ENCODE data around the gene CFHR4.
"Not testable (repeated sequence)": the region's sequence is repeated elsewhere in the genome, so short reads cannot be mapped to it uniquely, and the experiment has no call there.

Gene CFHR4

DNA sequence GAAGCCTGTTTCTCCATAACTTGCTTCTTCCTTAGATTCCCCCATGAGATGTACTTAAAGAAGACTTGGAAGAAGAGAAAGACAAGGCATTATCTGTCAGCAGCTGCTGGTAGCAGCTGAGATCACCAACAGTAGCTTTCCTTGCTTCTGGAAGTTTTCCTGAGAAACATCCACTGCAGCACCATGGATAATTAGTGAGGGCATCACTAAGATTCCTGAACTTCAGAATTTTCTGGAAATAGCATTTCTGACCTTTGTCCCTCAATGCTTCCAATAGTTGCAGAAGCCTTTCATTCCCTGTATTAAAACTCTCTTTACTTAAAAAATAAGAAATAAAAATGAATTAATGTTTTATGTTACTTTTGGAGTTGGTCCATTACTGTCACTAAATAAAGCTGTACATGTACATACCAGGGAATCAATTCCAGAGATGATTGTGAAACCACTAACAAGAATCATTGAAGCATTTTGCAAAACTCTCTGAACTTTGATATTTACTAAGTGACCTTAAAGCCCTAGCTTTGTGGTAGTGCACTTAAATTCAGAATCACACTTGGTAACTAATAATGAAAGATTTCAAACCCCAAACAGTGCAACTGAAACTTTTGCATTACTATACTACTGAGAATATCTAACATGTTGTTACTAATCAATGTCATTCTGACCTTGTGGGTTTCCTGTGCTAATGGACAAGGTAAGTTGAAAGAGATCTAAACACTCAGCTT lies at the start of gene CFHR4:
Gene CFHR4 (plus strand): TSS at position 538 of the 725 bp plus-strand sequence. CDS start 99 bp downstream, at position 637.
- no peak for DNase-seq

DNA sequence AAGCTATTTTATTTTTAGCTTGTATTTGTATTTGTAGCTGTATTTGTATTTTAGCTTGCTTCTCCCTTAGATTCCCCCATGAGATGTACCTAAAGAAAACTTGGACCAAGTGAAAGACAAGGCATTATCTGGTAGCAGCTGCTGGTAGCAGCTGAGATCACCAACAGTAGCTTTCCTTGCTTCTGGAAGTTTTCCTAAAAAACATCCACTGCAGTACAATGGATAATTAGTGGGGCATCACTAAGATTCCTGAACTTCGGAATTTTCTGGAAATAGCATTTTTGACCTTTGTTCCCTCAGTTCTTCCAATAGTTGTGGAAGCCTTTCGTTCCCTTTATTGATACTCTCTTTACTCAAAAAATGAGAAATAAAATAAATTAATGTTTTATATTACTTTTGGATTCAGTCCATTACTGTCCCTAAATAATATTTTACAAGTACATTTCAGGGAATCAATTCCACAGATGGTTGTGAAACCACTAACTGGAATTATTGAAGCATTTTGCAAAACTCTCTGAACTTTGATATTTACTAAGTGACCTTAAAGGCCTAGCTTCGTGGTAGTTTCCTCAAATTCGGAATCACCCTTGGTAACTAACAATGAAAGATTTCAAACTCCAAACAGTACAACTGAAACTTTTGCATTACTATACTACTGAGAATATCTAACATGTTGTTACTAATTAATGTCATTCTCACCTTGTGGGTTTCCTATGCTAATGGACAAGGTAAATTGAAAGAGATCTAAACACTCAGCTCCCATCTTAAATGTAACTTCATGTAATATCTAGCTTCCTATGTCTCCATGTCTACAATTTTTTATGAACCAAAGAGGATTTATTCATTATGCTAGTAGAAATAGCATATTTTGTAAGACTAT lies 38.0 kb upstream of the CFHR4 start:
- not testable (repeated sequence) for DNase-seq

DNA sequence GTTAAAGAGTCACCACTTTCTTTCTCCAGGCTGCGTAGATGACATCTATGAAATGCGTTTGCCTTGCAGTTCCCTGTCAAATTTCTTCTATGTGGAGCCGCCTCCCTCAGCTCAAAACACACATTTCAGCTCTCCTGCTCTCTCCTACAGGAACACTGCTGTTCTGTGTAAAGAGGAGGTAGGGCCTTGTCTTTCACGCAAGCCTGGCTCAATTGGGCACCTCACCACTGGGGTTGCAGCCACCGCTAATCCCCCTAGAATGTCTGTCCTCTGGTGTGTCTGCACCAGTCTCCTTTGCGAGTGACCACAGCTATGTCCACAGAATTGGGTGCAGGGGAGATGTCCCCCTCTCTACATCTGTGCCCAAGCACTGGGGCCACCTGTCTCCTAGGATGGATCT lies 31.8 kb upstream of the CFHR4 start:
- no peak for DNase-seq

DNA sequence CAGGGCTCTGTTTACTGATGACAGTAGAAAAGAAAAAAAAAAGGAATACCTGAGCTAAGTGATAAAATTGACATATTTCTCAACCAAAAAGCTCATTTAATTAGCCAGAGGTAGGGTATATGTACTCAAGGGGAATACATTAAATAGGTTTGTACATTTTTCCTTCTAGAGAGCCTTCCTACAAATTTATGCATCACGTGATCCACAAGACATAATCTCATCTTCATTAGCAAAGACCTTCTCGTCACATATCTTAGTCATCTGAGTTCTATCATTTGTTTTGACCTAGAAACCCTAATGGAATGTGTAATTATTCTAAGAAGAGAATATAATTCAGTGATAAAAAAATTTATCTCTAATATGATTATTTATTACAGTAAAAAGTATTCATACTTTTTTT lies 30.7 kb upstream of the CFHR4 start:
- no peak for DNase-seq

DNA sequence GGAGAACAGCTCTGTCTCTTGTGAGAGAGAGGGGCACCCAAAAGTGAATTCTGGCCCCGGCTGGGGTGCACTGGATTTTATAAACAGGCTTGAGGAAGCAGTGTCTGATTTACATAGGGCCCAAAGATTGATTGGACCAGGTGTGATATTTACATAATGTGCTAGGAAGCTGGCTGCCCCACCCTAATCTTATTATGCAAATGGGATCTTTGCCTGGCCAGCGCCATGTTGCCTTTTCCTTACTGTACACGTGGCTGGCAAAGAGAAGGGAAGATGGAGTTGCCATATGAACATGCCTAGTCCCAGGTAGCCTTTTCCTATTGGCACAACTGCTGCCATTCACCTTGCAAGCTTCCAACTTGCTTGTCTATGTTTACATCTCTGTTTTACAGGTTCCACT lies 29.0 kb upstream of the CFHR4 start:
- no peak for DNase-seq

DNA sequence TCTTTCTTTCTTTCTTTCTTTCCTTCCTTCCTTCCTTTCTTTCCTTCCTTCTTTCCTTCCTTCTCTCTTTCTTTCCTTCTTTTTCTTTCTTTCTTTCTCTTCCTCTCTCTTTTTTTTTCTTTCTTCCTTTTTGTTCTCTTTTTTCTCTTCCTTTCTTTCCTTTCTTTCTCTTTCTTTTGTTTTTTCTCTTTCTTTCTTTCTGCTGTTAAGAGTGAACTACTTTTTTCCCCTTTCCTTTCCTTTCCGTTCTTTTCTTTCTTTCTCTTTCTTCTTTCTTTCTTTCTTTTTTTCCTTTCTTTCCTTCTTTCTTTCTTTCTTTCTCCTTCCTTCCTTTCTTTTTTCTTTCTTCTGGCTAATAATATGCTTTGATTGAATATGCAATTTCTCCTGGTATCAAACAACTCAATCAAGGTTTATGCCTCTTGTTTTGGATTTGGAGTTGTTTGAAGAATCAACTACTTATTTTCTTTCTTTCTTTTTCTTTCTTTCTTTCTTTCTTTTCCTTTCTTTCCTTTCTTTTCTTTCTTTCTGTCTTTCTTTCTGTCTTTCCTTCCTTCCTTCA lies 27.4 kb upstream of the CFHR4 start:
- no peak for DNase-seq

DNA sequence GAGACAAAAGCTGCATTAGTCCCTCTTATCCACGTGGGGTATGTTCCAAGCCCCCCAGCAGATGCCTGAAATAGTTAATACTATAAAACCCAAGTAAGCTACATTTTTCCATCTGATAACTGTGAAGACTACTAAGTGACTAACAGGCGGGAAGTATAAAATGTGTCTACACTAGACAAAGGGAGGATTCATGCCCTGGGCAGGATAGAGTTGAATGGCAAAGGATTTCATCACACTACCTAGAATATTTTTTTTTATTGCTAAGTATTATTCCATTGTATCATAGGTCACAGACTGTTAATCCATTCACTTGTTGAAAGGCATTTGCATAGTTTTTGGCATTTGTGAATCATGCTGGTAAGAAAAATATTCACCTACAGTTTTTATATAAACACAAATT lies 26.4 kb upstream of the CFHR4 start:
- DNase-seq, result no peak

DNA sequence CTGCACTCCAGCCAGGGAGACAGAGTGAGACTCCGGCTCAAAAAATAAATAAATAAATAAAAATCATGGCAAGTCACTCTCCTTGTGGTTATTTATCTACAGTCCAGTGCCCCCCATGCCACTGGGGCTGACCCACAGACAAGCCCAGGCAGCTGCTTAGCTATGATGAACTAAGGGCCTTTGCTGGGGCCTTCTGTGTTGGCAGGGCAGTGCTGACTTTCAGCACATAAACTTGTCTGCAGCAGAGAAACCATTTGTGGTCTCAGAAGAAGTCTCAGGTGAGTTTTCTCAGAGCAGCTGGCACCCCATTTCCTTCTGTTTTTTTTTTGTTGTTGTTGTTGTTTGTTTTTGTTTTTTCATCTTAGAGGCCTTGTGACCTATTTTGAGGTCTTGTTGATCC lies 20.9 kb upstream of the CFHR4 start:
- DNase-seq, result no peak

DNA sequence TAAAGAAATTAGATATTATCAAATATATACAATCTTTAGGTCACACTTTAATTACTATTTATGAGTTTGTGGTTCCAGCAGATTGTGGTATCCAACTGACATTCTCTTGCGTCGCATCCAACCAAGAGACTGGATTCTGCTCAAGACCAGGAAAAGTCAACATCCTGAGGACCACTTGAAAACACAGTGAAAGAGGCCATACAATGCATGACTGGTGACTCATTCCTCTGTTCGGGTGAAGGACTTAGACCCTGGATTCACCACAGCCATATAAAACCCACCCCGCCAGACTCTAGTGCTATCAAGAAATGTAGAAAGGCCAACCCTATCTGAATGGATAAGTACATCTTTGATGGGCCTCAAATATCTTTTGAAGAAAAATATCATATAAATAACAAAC lies 14.5 kb upstream of the CFHR4 start:
- peak; percentile 74 to 75 for DNase-seq

DNA sequence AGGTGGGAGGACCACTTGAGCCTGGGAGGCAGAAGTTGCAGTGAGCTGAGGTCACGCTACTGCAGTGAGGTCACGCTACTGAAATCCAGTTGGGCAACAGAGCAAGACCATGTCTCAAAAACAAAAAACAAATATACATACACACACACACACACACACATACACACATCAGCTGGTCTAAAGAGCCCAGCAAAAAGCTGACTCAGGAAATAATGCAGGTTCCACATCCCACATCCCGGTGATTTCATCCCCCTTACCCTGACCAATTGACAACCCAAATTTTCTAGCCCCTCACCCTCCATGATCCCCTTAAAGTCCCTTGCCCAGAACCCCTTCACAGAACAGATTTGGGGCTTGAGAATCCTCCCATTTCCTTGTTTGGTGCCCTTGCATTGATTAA lies 11.9 kb upstream of the CFHR4 start:
- DNase-seq, result no peak

DNA sequence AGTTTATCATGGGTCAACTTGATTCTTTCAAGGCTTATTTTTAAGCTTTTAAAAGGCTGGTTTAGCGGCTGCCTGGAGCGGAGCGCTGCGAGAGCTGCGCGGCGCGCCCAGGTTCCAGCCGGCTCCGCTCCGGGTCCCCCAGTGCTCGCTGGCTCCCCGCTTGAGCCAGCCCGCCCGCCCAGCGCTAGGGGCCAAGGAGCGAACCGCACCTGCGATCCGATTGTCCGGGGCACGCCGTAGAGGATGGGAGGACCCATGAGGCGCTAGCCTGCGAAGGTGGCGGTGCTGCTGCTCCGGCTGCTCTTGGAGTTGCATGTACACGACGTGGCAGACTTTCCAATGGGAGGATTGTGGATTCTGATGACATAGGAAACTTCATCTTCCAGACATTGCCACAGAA lies 9.9 kb upstream of the CFHR4 start:
- DNase-seq, result no peak

DNA sequence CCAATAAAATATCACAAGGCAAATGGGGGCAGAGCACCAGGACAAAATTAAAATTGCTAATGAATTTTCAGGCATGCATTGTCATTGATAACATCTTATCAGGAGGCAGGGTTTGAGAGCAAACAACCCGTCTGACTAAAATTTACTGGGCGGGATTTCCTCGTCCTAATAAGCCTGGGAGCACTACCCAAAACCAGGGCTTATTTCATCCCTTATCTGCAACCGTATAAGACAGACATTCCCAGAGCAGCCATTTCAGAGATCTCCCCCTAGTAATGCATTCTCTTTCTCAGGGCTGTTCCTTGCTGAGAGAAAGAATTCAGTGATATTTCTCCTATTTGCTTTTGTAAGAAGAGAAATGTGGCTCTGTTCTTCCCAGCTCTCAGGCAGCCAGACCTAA lies 1.3 kb upstream of the CFHR4 start:
- DNase-seq, result not testable (repeated sequence)

DNA sequence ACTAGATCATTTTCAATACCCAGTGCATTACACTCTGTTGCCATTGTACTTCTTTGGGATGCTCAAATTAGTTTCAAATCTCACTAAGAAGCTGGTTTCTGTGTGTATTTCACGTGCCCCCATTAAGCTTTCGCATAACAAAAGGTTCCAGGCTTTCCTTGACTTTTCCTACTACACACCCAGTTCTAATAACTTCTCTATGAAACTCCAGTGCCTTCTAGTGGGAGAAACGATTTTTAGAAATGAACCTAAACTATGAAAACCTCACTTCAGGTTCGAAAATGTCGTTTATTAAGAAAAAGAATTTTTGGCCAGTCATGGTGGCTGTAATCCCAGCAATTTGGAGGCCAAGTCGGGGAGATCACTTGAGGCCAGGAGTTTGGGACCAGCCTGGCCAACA lies 2.8 kb downstream of the CFHR4 start:
- DNase-seq, result no peak

DNA sequence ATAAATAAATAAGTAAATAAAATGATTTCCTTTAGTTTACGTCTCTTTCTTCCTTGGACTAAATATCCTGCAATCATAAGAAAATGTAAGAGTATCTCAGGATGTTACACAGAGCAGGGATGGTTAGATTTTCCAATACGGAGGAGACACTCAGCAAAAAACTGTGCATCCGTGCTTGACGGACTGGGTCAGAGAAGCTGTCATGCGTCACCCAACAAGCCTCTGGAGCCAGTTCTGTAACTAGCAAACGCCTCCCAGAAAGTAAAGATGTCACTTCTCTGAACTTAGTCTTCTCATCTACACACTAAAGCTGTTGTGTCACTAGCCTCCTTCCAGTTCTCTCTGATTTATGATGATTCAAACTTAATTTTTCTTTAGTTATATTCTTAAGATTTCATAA lies 3.4 kb downstream of the CFHR4 start:
- DNase-seq, result no peak

DNA sequence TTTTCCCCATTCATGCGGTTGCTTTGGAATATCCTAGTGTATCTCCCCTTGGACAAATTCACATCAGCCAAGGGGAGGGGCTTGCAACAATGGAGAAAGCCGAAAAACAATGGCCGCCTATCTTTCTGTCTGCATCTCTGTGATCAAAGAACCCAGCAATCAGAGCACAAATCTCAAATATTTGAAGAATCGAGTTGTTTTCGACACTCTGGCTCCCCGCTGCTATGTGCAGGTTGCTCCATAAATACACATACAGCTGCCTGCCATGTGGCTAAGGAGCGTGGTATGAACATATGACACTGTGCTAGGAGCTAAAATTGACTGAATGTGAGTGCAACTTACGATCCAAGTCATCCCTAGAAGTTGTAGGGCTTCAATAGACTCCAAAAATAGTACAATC lies 8.5 kb downstream of the CFHR4 start:
- DNase-seq, result no peak

DNA sequence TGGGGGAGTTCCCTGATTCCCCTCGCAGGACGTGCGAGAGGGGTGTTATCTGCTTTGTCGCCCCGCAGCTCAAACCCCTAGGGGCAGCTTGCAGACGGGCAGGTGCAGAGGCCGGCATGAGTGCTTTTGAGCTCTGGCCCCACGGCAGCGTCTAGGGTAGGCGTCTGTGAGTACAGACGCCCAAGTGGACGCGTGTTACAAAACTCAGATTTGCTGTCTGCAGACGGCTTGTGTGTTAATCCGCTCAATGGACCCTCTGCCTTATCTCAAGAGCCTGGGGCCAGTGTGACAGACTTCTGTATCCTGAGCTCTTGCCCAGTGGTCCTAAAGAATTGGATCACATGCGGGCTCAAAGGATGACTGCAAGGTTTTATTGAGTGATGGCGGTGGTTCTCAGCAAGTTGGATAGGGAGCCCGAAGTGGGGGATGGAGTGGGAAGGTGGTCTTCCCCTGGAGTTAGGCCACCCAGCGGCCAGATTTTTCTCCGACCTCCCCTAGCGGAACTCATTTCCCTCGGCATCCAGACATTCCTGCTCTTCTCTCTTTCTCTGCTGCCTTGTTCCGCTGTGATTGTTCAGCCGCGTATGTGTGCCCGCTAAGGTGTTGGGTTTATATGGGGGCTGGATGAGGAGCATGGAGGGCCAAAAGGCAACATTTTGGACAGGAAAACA lies 9.4 kb downstream of the CFHR4 start:
- DNase-seq, result no peak

DNA sequence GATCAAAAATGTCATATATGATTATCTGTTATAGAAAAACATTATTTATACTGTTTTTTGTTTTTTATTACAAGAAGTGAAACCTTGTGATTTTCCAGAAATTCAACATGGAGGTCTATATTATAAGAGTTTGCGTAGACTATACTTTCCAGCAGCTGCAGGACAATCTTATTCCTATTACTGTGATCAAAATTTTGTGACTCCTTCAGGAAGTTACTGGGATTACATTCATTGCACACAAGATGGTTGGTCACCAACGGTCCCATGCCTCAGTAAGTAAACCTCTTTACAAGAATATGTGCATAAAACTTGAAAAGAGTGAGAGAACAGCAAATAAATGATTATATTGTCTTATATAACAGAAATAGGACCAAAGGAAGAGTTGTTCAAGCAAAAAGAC lies 14.5 kb downstream of the CFHR4 start:
- no peak for DNase-seq

DNA sequence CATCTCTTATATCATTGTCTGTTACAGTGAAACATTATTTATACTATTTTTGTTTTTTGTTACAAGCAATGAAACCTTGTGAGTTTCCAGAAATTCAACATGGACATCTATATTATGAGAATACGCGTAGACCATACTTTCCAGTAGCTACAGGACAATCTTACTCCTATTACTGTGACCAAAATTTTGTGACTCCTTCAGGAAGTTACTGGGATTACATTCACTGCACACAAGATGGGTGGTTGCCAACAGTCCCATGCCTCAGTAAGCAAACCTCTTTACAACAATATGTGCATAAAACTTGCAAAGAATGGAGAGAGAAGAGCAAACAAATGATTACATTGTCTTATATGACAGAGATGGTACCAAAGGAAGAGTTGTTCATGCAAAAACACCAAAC lies 22.4 kb downstream of the CFHR4 start:
- no peak for DNase-seq

DNA sequence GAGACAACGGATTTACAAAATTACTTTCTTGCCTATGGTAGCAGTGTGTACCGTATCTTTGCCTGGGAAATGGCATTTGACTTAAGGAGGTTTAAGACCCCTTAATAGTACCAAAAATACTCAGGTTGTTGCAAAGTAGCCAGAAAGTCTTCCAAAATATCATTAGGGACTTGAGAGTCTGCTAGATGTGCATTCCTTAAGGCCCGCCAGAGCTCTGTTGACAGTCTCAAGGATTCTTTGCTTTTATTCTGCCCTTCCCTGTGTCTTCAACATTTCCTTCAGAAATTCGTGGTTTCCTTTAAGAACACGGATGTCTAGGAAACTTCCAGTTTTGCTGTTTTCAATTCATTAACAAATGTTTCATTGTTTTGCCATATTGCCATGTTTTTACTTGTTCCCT lies 24.4 kb downstream of the CFHR4 start:
- not testable (repeated sequence) for DNase-seq

DNA sequence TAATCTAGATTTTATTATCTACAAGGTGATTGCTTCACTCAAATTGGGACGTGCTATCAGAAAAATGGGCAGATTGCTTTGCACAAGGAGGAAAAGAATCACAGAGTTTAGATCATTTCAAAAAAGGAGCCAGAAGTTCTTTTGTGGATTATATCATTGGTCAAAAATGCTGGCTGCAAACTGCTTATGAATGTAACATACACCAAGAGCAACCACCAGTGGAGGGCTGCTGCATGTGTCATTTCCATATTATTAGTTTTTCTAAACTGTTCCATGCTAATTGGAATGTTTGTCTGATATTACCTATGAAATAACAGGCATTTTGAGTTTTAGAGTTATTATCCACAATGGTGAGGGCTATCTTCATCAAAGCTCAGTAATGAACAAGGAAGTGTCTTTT lies 39.0 kb downstream of the CFHR4 start:
- not testable (repeated sequence) for DNase-seq

DNA sequence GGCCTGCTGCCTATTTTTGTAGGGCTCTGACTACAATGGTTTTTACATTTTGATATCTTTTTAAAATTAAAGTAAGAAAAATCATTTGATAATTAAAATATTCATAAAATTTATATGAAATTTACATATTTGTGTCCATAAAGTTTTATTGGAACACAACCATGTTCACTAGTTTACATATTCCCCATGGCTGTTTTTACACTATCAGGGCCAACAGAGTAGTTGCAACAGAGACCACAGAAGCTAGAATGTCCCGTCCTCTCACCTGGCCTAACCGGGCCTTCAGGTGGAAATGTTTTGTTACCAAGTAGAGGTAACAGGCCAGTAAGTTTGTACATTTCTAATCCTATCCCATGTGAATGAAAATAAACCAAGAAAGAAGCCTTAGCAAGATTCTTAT lies 45.0 kb downstream of the CFHR4 start:
- not testable (repeated sequence) for DNase-seq

DNA sequence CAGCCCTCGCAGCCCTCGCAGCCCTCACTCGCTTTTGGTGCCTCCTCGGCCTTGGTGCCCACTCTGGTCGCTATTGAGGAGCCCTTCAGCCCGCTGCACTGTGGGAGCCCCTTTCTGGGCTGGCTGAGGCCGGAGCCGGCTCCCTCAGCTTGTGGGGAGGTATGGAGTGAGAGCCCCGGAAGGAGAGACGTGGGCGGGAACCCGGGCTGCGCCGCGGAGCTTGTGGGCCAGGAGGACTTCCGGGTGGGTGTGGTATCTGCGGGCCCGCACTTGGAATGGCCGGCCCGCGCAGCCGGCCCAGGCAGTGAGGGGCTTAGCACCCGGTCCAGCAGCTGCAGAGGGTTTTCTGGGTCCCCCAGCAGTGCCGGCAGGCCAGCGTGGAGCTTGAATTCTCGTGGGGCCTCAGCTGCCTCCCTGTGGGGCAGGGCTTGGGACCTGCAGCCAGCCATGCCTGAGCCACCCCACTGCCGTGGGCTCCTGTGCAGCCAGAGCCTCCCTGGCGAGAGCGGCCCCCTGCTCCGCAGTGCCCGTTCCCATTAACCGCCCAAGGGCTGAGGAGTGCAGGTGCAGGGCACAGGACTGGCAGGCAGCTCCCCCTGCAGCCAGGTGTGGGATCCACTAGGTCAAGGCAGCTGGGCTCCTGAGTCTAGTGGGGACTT lies 45.8 kb downstream of the CFHR4 start:
- no peak for DNase-seq

DNA sequence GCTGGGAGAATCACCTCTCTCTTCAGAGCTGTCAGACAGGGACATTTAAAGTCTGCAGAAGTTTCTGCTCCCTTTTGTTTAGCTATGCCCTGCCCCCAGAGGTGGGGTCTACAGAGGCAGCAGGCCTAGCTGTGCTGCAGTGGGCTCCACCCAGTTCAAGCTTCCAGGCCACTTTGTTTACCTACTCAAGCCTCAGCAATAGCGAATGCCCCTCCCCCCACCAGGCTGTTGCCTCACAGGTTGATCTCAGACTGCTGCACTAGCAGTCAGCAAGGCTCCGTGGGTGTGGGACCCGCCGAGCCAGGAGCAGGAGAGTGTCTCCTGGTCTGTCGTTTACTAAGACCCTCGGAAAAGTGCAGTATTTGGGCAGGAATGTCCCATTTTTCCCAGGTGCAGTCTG lies 53.6 kb downstream of the CFHR4 start:
- DNase-seq, result not testable (repeated sequence)
